K562 (cell line): ENCODE results near the gene CPNE1. TPM values are rescaled to one million over a fixed set of nuclear protein-coding genes. Genes with fewer than 3 reads are reported as not detected.

Source experiments
- ATAC-seq: fragments of 200-7000 bp; cut with Tn5 transposase; 3 replicates; pipeline ENCODE4 v1.9.1; 2020; ENCODE audit warnings: moderate library complexity
- BruUV-seq: library from RNA; stranded (reverse); fragments of 400-500 nt; replicated peaks from 2 replicates; lab custom pipeline; 2021; lab: Mats Ljungman, UMichigan
- CTCF ChIA-PET: fragments of 300-600 bp; formaldehyde crosslinking; extraction: SDS; loops from one replicate; lab custom pipeline; 2021; ENCODE audit warnings: low intra/inter-chr PET ratio; lab: Yijun Ruan, JAX
- POLR2A ChIA-PET: fragments of 300-600, 350-650 bp; sonication (Branson Sonifier 250); formaldehyde crosslinking; extraction: SDS; loops from one replicate; lab custom pipeline; 2021; ENCODE audit warnings: antibody characterized with exemption, inconsistent platforms; lab: Yijun Ruan, JAX
- DNase-seq, 4 experiments: peaks; one replicate each; pipeline versions ENCODE4 v3.0.0 to v3.0.0-alpha.2; 2011 to 2018; ENCODE audit warnings: low spot score in 3 of 4, mixed read lengths in 3 of 4; ENCODE audit errors: extremely low read depth in 1 of 4
- FAIRE-seq: peaks from 2 replicates; lab custom pipeline; 2011; peaks lifted over from hg19 to GRCh38; lab: Jason Lieb, UNC
- H2AFZ ChIP-seq: 2 replicates; pipeline ENCODE4 v1.6.0; 2011; ENCODE audit warnings: low read depth, low read length, control low read depth, inconsistent platforms
- H3K27ac ChIP-seq: fragments of 200-600 bp; 3 replicates; pipeline ENCODE4 v1.8.0; 2011; ENCODE audit warnings: low read depth, mild to moderate bottlenecking, control low read depth, inconsistent platforms, low read length, moderate library complexity, mixed read lengths; ENCODE audit errors: extremely low read depth
- H3K27me3 ChIP-seq, 2 experiments: fragments of 300-600 bp in 1 of 2; 2 replicates in 1 of 2; 3 replicates in 1 of 2; pipeline versions ENCODE4 v1.6.0 to v1.8.0; 2011; ENCODE audit warnings: inconsistent platforms in 2 of 2, low read length in 2 of 2, mild to moderate bottlenecking in 1 of 2, mixed read lengths in 1 of 2, moderate library complexity in 1 of 2; ENCODE audit not compliant: control insufficient read depth in 2 of 2, insufficient read depth in 2 of 2
- H3K36me3 ChIP-seq: fragments of 300-600 bp; 3 replicates; pipeline ENCODE4 v1.8.0; 2011; ENCODE audit warnings: mild to moderate bottlenecking, low read length, inconsistent platforms; ENCODE audit not compliant: control insufficient read depth, insufficient read depth
- H3K4me1 ChIP-seq, 2 experiments: fragments of 200-600 bp in 1 of 2; replicated peaks in 1 of 2; 2 replicates in 1 of 2; 3 replicates in 1 of 2; pipeline versions ENCODE4 v1.5.1 to v1.8.0; 2011; ENCODE audit warnings: inconsistent platforms in 2 of 2, low read length in 2 of 2, mild to moderate bottlenecking in 1 of 2, mixed read lengths in 1 of 2, moderate library complexity in 1 of 2; ENCODE audit not compliant: control insufficient read depth in 2 of 2, insufficient read depth in 2 of 2
- H3K4me2 ChIP-seq: 2 replicates; pipeline ENCODE4 v1.6.1; 2011; ENCODE audit warnings: low read length, control low read depth, inconsistent platforms, mixed read lengths; ENCODE audit not compliant: insufficient read depth
- H3K4me3 ChIP-seq: fragments of 200-600 bp; sonication (generic), shearing (Covaris generic); 2 replicates; pipeline ENCODE4 v1.5.1; 2016; ENCODE audit warnings: control low read depth, inconsistent platforms
- H3K79me2 ChIP-seq: fragments of 200-600 bp; 3 replicates; pipeline ENCODE4 v1.8.0; 2011; ENCODE audit warnings: low read length, inconsistent platforms; ENCODE audit not compliant: control insufficient read depth, insufficient read depth
- H3K9ac ChIP-seq, 2 experiments: 2 replicates each; pipeline versions ENCODE4 v1.6.0 to v1.6.1; 2011; ENCODE audit warnings: low read depth in 2 of 2, low read length in 2 of 2, control low read depth in 1 of 2, inconsistent platforms in 1 of 2, mild to moderate bottlenecking in 1 of 2, mixed read lengths in 1 of 2; ENCODE audit not compliant: insufficient read depth in 1 of 2
- H3K9me1 ChIP-seq: one replicate; pipeline ENCODE4 v1.6.0; 2011; ENCODE audit warnings: inconsistent platforms, mild to moderate bottlenecking, low read length, moderate library complexity; ENCODE audit not compliant: control insufficient read depth, insufficient read depth
- H3K9me3 ChIP-seq: replicated peaks from 2 replicates; pipeline ENCODE4 v1.5.1; 2011; ENCODE audit warnings: low read depth, low read length, inconsistent platforms; ENCODE audit not compliant: control insufficient read depth, insufficient read depth
- H4K20me1 ChIP-seq: replicated peaks from 2 replicates; pipeline ENCODE4 v1.6.1; 2011; ENCODE audit warnings: low read length, inconsistent platforms, mixed read lengths; ENCODE audit not compliant: control insufficient read depth, insufficient read depth
- BRD9 ChIP-seq: fragments of 450-650 bp; IDR thresholded peaks from 2 replicates; pipeline ENCODE4 v1.6.1; 2018; ENCODE audit warnings: low read depth; ENCODE audit not compliant: partially characterized antibody
- CHD1 ChIP-seq: fragments of 200-600 bp; sonication (generic); IDR thresholded peaks from one replicate; pipeline ENCODE4 v1.6.1; 2012; ENCODE audit warnings: mild to moderate bottlenecking, moderate library complexity, low read length, inconsistent platforms
- FOXJ2 ChIP-seq: fragments of 200-800 bp; sonication (Bioruptor generic); IDR thresholded peaks from 2 replicates; pipeline ENCODE4 v1.6.1; 2016; ENCODE audit warnings: missing genetic modification characterization, missing compliant biosample characterization
- FOXP4 ChIP-seq: sonication (generic); formaldehyde crosslinking; IDR thresholded peaks from 2 replicates; pipeline ENCODE4 v1.8.0; 2022; ENCODE audit warnings: mild to moderate bottlenecking, missing genetic modification reagents, borderline replicate concordance
- HINFP ChIP-seq: fragments of 450-650 bp; conservative IDR thresholded peaks from 2 replicates; pipeline ENCODE4 v1.6.1; 2016; ENCODE audit warnings: missing genetic modification characterization, low read depth, mild to moderate bottlenecking, control low read depth, missing compliant biosample characterization
- ILF3 ChIP-seq: fragments of 450-650 bp; IDR thresholded peaks from 2 replicates; pipeline ENCODE4 v1.6.1; 2018; ENCODE audit warnings: antibody characterized with exemption, mild to moderate bottlenecking, moderate library complexity, borderline replicate concordance
- MEIS2 ChIP-seq: fragments of 450-650 bp; IDR thresholded peaks from 2 replicates; pipeline ENCODE4 v1.6.1; 2014; ENCODE audit warnings: mild to moderate bottlenecking; ENCODE audit not compliant: partially characterized antibody
- NCOA1 ChIP-seq: fragments of 450-650 bp; IDR thresholded peaks from 2 replicates; pipeline ENCODE4 v1.6.1; 2016; ENCODE audit warnings: low read depth
- POLR2H ChIP-seq: IDR thresholded peaks from 2 replicates; pipeline ENCODE4 v1.6.1; 2016; ENCODE audit warnings: missing genetic modification characterization, low read depth, mild to moderate bottlenecking, control low read depth, missing compliant biosample characterization, moderate library complexity
- RFX7 ChIP-seq: fragments of 250-450 bp; sonication (Bioruptor Pico); IDR thresholded peaks from 2 replicates; pipeline ENCODE4 v1.5.1; 2021; ENCODE audit warnings: mild to moderate bottlenecking
- TBL1XR1 ChIP-seq, 2 experiments: IDR thresholded peaks; 2 replicates each; pipeline ENCODE4 v1.6.1; 2012; ENCODE audit warnings: improper control_type of control experiment in 2 of 2, low read length in 2 of 2, mild to moderate bottlenecking in 1 of 2
- U2AF1 ChIP-seq: fragments of 200-400 bp; formaldehyde crosslinking; optimal IDR thresholded peaks from 2 replicates; pipeline ENCODE3; 2017; ENCODE audit warnings: mild to moderate bottlenecking, low read depth, low read length, moderate library complexity
- ZMIZ1 ChIP-seq, 2 experiments: fragments of 150-350 bp in 1 of 2; IDR thresholded peaks; 2 replicates each; pipeline ENCODE4 v1.6.1; 2012 to 2016; ENCODE audit warnings: low read depth in 2 of 2, low read length in 2 of 2, mild to moderate bottlenecking in 1 of 2, moderate library complexity in 1 of 2
- ZNF140 ChIP-seq: fragments of 250-450 bp; sonication (Bioruptor Pico); IDR thresholded peaks from 2 replicates; pipeline ENCODE4 v1.8.0; 2021; ENCODE audit warnings: moderate library complexity, mild to moderate bottlenecking, inconsistent platforms
- ZNF3 ChIP-seq: fragments of 250-450 bp; sonication (Bioruptor Pico); IDR thresholded peaks from 2 replicates; pipeline ENCODE4 v1.5.0; 2021; ENCODE audit warnings: mild to moderate bottlenecking, moderate library complexity
- ZNF408 ChIP-seq: fragments of 250-450 bp; sonication (Bioruptor Pico); IDR thresholded peaks from 2 replicates; pipeline ENCODE4 v1.4.0; 2020; ENCODE audit warnings: low read depth, mild to moderate bottlenecking, moderate library complexity
- WGBS: fragments of 100-300 bp; shearing (Covaris generic); methylation state at CpG from one replicate; pipeline ENCODE4 v1.1.6; 2016; ENCODE audit warnings: low coverage, mixed read lengths; ENCODE audit not compliant: insufficient coverage; ENCODE audit errors: missing lambda C conversion rate; 5-methylcytosine and 5-hydroxymethylcytosine counted together
- in situ Hi-C: fragments of 300-500 bp; cut with MboI; formaldehyde crosslinking; loops from 4 replicates; pipeline ENCODE4 v1.15.0; 2018; ENCODE audit warnings: inconsistent platforms, mixed read lengths
- intact Hi-C: fragments of 100-400 bp; cut with micrococcal nuclease; formaldehyde crosslinking; loops from 2 replicates; pipeline ENCODE4 v1.14.2; 2022
- polyA plus RNA-seq, 8 experiments: library from polyadenylated mRNA; depleted of rRNA in 4 of 8; stranded (reverse) in 5 of 8; unstranded in 3 of 8; fragments of >200 nt; fragmentation: Nextera tagmentation in 2 of 8; fragmentation: Illumina TruSeq in 1 of 8; extraction: Ambion mirVana in 2 of 8; extraction: Trizol in 1 of 8; gene quantifications; 2 replicates each; pipeline versions ENCODE4 v1.2.1 to v1.2.3, GENCODE V29; 2011 to 2014; ENCODE audit warnings: inconsistent platforms in 1 of 8, missing spikeins in 1 of 8
- total RNA-seq, 7 experiments: library from RNA; depleted of rRNA in 6 of 7; stranded (reverse); fragments of >200 nt in 6 of 7; fragmentation: Illumina TruSeq in 2 of 7; extraction: Trizol in 2 of 7; gene quantifications; 2 replicates each; pipeline versions ENCODE4 v1.2.1 to v1.2.3, GENCODE V29; 2011 to 2021; ENCODE audit warnings: low replicate concordance in 1 of 7

CPNE1 gene
- total and polyA plus RNA-seq, 9 of the 15 experiments (the other 6 are each of a cell fraction or from before 2014, with no cell fraction given), result 42.1 to 102 (median 56.0) TPM

GRCh38 chr20:35662551-35662950, 2.1 kb downstream of the CPNE1 start:
- peaks cover 22 to 24% of the 10 kb centered on the region in 2 experiments; a peak in 4 of 5 replicates for H3K4me1 ChIP-seq
- H3K27ac ChIP-seq, result no peak overlapping the region
- H4K20me1 ChIP-seq, result peaks cover 41% of the 10 kb centered on the region
- ATAC-seq (no peak), DNase-seq (no peak), FAIRE-seq (no peak)
- H3K9me3 ChIP-seq, result no peaks in the 10 kb centered on the region
- POLR2A ChIA-PET, result interaction anchor here (0.6 to 2.9 kb wide), 5 partner anchors 8 to 603 kb away, joined by 3 to 26 read pairs (median 3); no protein-coding TSS in a partner anchor
- peak overlapping the region; percentile 57 for H3K4me3 ChIP-seq
- WGBS, result 0% methylated on average over 2 of the region's 2 CpGs
- H3K79me2 ChIP-seq, result peaks cover 76% of the 10 kb centered on the region
- H3K27me3 ChIP-seq, result no peaks in the 10 kb centered on the region
- peaks cover 5% of the 10 kb centered on the region; the same call in 2 of the 3 replicates for H3K36me3 ChIP-seq
- in situ Hi-C loops (no loop called here), intact Hi-C loops (loop anchor here (5.0 kb wide), 1 partner anchor 45 kb away; the partner anchor contains the start of gene SPAG4)
- H3K4me2 ChIP-seq, result peak overlapping the region; percentile 89
- BruUV-seq, result no TSS peak
- CTCF ChIA-PET, result no interaction called here
- H3K9ac ChIP-seq, result peak overlapping the region in 1 of 2 experiments; percentile 92; a peak in 2 of 4 replicates
- H2AFZ ChIP-seq, result no peak overlapping the region
- H3K9me1 ChIP-seq, result no peaks in the 10 kb centered on the region
- TF ChIP-seq POLR2H (tag) (no peak), NCOA1 (no peak), RFX7 (no peak), ZMIZ1 (IDR thresholded peaks at IDR 0.05; ENCODE audit: low read depth in 2 of 2, low read length in 2 of 2) (no peak), BRD9 (no peak), TBL1XR1 (IDR thresholded peaks at IDR 0.05; ENCODE audit: low read length in 2 of 2) (no peak), ZNF3 (CRISPR knock-in tag) (no peak), CHD1 (no peak), MEIS2 (no peak), ILF3 (no peak), FOXP4 (no peak), U2AF1 (no peak), FOXJ2 (tag) (no peak), HINFP (tag) (no peak), ZNF408 (CRISPR knock-in tag) (no peak), ZNF140 (no peak)
